ENCODE measurements around the gene PPFIA2. TPM values are rescaled to one million over a fixed set of nuclear protein-coding genes. Genes with fewer than 3 reads are reported as not detected.

PPFIA2 gene
- total RNA-seq, 1 donor from 2014 or later: 0.83 TPM

DNA sequence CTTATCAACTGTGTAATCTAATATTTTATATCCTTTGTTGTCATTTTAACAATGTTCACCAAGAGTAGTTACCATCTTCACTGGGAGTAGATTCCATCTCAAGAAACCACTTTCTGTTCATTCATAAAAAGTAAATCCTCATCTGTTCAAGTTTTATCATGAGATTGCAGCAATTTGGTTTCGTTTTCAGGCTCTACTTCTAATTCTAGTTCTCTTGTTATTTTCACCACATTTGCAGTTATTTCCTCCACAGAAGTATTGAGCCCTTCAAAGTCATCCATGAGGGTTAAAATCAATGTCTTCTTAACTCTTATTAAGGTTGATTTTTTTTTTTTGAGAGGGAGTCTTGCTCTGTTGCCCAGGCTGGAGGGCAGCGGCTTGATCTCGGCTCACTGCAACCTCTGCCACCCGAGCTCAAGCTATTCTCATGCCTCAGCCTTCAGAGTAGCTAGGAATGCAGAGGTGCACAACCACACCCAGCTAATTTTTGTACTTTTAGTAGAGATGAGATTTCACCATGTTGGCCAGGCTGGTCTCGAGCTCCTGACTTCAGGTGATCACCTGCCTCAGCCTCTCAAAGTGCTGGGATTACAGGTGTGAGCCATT lies 404.7 kb downstream of the PPFIA2 start:
- no peaks in the 10 kb centered on the region for H3K4me1 ChIP-seq
- H3K27ac ChIP-seq: no peak overlapping the region
- intact Hi-C loops (cut with DNase I): no loop called here
- H3K36me3 ChIP-seq: no peaks in the 10 kb centered on the region
- no peak for DNase-seq
- TF ChIP-seq, protein P1, sequence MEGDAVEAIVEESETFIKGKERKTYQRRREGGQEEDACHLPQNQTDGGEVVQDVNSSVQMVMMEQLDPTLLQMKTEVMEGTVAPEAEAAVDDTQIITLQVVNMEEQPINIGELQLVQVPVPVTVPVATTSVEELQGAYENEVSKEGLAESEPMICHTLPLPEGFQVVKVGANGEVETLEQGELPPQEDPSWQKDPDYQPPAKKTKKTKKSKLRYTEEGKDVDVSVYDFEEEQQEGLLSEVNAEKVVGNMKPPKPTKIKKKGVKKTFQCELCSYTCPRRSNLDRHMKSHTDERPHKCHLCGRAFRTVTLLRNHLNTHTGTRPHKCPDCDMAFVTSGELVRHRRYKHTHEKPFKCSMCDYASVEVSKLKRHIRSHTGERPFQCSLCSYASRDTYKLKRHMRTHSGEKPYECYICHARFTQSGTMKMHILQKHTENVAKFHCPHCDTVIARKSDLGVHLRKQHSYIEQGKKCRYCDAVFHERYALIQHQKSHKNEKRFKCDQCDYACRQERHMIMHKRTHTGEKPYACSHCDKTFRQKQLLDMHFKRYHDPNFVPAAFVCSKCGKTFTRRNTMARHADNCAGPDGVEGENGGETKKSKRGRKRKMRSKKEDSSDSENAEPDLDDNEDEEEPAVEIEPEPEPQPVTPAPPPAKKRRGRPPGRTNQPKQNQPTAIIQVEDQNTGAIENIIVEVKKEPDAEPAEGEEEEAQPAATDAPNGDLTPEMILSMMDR (IDR thresholded peaks at IDR 0.05): no peak
- no peak for ATAC-seq
- no peaks in the 10 kb centered on the region for H3K27me3 ChIP-seq (ENCODE audit: low read depth)
- no peak overlapping the region for H3K4me3 ChIP-seq
- no peaks in the 10 kb centered on the region for H3K9me3 ChIP-seq

DNA sequence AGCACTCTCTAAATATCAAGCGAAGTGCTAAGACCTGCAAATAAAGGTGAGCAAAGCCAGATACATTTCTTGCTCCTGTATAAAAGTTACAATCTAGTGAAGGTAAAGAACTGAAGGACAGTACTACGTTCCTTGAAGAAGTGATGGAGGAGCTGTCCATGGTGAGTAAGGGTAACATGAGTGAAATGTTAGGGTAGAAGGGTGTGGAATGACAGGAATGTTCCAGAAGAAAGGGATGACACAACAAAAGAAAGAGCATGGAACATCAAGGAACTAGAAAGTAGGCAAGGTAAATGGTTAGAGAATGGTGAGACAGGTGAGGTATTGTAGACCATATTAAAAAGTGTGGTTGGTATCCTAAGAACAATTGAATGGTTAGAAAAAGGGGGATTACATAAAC lies 408.8 kb downstream of the PPFIA2 start:
- ATAC-seq (no peak), DNase-seq (no peak)
- Histone ChIP-seq H3K36me3 (no peaks in the 10 kb centered on the region), H3K27ac (no peak overlapping the region), H3K9me3 (no peaks in the 10 kb centered on the region), H3K27me3 (ENCODE audit: low read depth) (no peaks in the 10 kb centered on the region), H3K4me3 (no peak overlapping the region), H3K4me1 (no peaks in the 10 kb centered on the region)
- intact Hi-C loops (cut with DNase I): no loop called here
- TF ChIP-seq, protein P1 (IDR thresholded peaks at IDR 0.05): no peak

DNA sequence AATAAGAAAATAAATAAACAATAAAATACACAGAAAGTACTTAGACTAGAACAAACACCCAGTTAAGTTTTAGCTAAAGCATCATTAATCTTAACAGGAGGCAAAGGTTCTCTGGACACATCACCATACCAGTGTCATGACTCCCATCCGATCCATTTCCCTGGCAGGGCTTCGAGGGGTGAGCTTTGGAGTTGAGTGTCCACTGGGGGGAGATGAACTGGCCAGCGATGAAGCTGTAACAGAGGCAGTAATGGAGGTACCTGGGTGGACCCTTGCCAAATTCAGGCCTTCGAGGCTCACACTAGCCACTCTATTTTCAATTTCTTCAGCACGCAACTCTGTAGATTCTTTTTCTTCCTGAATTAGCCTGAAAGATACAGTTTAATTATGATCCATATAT lies 411.7 kb downstream of the PPFIA2 start:
- Histone ChIP-seq H3K27me3 (ENCODE audit: low read depth) (no peaks in the 10 kb centered on the region), H3K9me3 (no peaks in the 10 kb centered on the region), H3K4me1 (no peaks in the 10 kb centered on the region), H3K4me3 (no peak overlapping the region), H3K27ac (no peak overlapping the region), H3K36me3 (no peaks in the 10 kb centered on the region)
- TF ChIP-seq, protein P1 (IDR thresholded peaks at IDR 0.05): no peak
- DNase-seq (no peak), ATAC-seq (no peak)
- intact Hi-C loops (cut with DNase I): no loop called here

DNA sequence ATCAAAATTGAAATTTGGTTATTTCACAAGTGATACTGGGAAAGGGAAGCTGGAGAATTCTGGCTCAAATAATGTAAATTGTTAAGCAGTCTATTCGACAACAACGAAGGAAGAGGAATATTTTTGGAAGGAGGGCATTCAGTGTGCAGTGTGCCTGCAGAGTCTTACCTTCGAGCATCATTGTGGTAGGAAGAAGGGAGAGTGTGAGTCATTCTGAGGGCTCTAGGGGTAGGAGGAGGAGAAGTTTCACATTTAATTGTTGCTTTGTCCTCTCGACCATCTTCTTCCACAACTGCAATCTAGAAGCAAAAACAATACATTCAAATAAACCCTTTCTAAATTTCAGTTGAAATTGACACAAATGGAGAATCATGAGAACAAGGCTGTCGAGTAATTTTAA lies 418.2 kb downstream of the PPFIA2 start:
- H3K36me3 ChIP-seq: no peaks in the 10 kb centered on the region
- H3K4me1 ChIP-seq: no peaks in the 10 kb centered on the region
- TF ChIP-seq, protein P1 (IDR thresholded peaks at IDR 0.05): no peak
- intact Hi-C loops (cut with DNase I): no loop called here
- no peak overlapping the region for H3K27ac ChIP-seq
- ATAC-seq (no peak), DNase-seq (no peak)
- H3K4me3 ChIP-seq: no peak overlapping the region
- H3K27me3 ChIP-seq (ENCODE audit: low read depth): no peaks in the 10 kb centered on the region
- H3K9me3 ChIP-seq: no peaks in the 10 kb centered on the region

DNA sequence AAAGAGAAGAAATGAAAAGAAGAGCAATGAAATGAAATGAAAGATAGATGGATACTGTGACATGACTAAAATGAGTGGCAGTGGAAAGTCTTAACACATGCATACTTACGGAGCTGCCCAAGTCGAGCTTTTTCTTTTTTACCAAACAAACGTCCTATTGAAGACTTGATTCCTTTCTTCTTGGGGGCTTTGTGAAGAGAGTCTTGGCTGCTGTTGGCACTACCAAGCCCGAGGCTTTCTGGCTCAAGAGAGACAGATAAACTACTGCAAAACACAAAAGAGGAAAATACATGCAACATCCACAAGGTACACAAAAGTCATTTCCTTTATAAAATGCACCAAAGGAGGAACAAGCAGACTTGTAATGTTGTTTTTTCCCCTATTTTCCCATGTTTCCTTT lies 420.1 kb downstream of the PPFIA2 start:
- no peak for ATAC-seq
- no peaks in the 10 kb centered on the region for H3K36me3 ChIP-seq

More for the DNA sequence above, 420.1 kb downstream of the PPFIA2 start:
- H3K4me3 ChIP-seq: no peak overlapping the region
- no peaks in the 10 kb centered on the region for H3K27me3 ChIP-seq (ENCODE audit: low read depth)
- H3K9me3 ChIP-seq: no peaks in the 10 kb centered on the region
- H3K4me1 ChIP-seq: no peaks in the 10 kb centered on the region
- TF ChIP-seq, protein P1 (IDR thresholded peaks at IDR 0.05): no peak
- H3K27ac ChIP-seq: no peak overlapping the region
- DNase-seq: no peak
- intact Hi-C loops (cut with DNase I): no loop called here
